Endothelial cell of umbilical vein (primary cell): Measurements from ENCODE around the gene LCAT. TPM values are rescaled to one million over a fixed set of nuclear protein-coding genes. Genes with fewer than 3 reads are reported as not detected.
A peak's percentile ranks its signal among the peaks of the same experiment; 100 is the strongest.

Experiments
- BruUV-seq: library from RNA; stranded (reverse); fragments of 400-500 nt; replicated peaks from 2 replicates; lab custom pipeline; 2021; lab: Mats Ljungman, UMichigan
- CTCF ChIA-PET: fragments of 300-600, 350-600 bp; sonication (Branson Sonifier 250); formaldehyde crosslinking; loops from one replicate; lab custom pipeline; 2021; ENCODE audit warnings: antibody characterized with exemption, inconsistent platforms; lab: Charles Lee
- POLR2A ChIA-PET: fragments of 300-600, 350-600 bp; sonication (Branson Sonifier 250); formaldehyde crosslinking; loops from one replicate; lab custom pipeline; 2021; ENCODE audit warnings: antibody characterized with exemption, inconsistent platforms; lab: Charles Lee
- DNase-seq: peaks from one replicate; pipeline ENCODE4 v3.0.0-alpha.2; 2011; ENCODE audit warnings: low read depth, low spot score
- FAIRE-seq: peaks from 2 replicates; lab custom pipeline; 2011; peaks lifted over from hg19 to GRCh38; lab: Jason Lieb, UNC
- H2AFZ ChIP-seq: 2 replicates; pipeline ENCODE4 v1.6.0; 2012; ENCODE audit warnings: low read depth, low read length, control low read depth, inconsistent platforms
- H3K27ac ChIP-seq: 2 replicates; pipeline ENCODE4 v1.5.1; 2011; ENCODE audit warnings: low read depth, mild to moderate bottlenecking, control low read depth, low read length, moderate library complexity; ENCODE audit not compliant: insufficient read depth
- H3K27me3 ChIP-seq, 2 experiments: 2 replicates each; pipeline versions ENCODE4 v1.6.0 to v1.6.1; 2011; ENCODE audit warnings: low read length in 2 of 2, mixed read lengths in 1 of 2; ENCODE audit not compliant: control insufficient read depth in 2 of 2, insufficient read depth in 2 of 2
- H3K36me3 ChIP-seq, 2 experiments: 2 replicates in 1 of 2; 3 replicates in 1 of 2; pipeline ENCODE4 v1.5.1; 2011; ENCODE audit warnings: low read length in 2 of 2, mild to moderate bottlenecking in 1 of 2, moderate library complexity in 1 of 2; ENCODE audit not compliant: control insufficient read depth in 2 of 2, insufficient read depth in 2 of 2; ENCODE audit errors: extremely low read depth in 1 of 2
- H3K4me1 ChIP-seq: 3 replicates; pipeline ENCODE4 v1.5.1; 2011; ENCODE audit warnings: mild to moderate bottlenecking, low read length; ENCODE audit not compliant: control insufficient read depth, insufficient read depth; ENCODE audit errors: extremely low read depth
- H3K4me2 ChIP-seq: 2 replicates; pipeline ENCODE4 v1.6.1; 2011; ENCODE audit warnings: low read length, control low read depth, mixed read lengths; ENCODE audit not compliant: insufficient read depth
- H3K4me3 ChIP-seq, 3 experiments: fragments of 200-600 bp in 1 of 3; sonication (generic), shearing (Covaris generic) in 1 of 3; replicated peaks in 1 of 3; 2 replicates each; pipeline ENCODE4 v1.5.1; 2011 to 2016; ENCODE audit warnings: control low read depth in 3 of 3, low read length in 3 of 3, mild to moderate bottlenecking in 2 of 3, inconsistent platforms in 1 of 3, low read depth in 1 of 3, moderate library complexity in 1 of 3; ENCODE audit not compliant: insufficient read depth in 1 of 3
- H3K79me2 ChIP-seq: 2 replicates; pipeline ENCODE4 v1.6.0; 2012; ENCODE audit warnings: low read length, inconsistent platforms; ENCODE audit not compliant: control insufficient read depth, insufficient read depth
- H3K9ac ChIP-seq: replicated peaks from 2 replicates; pipeline ENCODE3; 2011; ENCODE audit warnings: low read length, control low read depth; ENCODE audit not compliant: insufficient read depth; ENCODE audit errors: extremely low read depth
- H3K9me1 ChIP-seq: replicated peaks from 3 replicates; pipeline ENCODE4 v1.6.0; 2011; ENCODE audit warnings: mild to moderate bottlenecking, low read length; ENCODE audit not compliant: control insufficient read depth, insufficient read depth; ENCODE audit errors: extremely low read depth
- H3K9me3 ChIP-seq: replicated peaks from 2 replicates; pipeline ENCODE4 v1.5.1; 2012; ENCODE audit warnings: low read length, inconsistent platforms; ENCODE audit not compliant: control insufficient read depth, insufficient read depth
- H4K20me1 ChIP-seq: replicated peaks from 2 replicates; pipeline ENCODE3; 2011; ENCODE audit warnings: mild to moderate bottlenecking, low read length; ENCODE audit not compliant: control insufficient read depth, insufficient read depth; ENCODE audit errors: extremely low read depth
- CTCF ChIP-seq, 2 donors: IDR thresholded peaks; 1 replicate in 1 of 2; 2 replicates in 1 of 2; pipeline ENCODE4 v1.5.1; 2011; ENCODE audit warnings: low read length in 2 of 2, mild to moderate bottlenecking in 2 of 2, moderate library complexity in 2 of 2, control low read depth in 1 of 2, inconsistent platforms in 1 of 2, low read depth in 1 of 2; ENCODE audit not compliant: insufficient read depth in 1 of 2; ENCODE audit errors: extremely low read depth in 1 of 2
- EZH2 ChIP-seq: IDR thresholded peaks from 2 replicates; pipeline ENCODE4 v1.6.1; 2012; ENCODE audit warnings: borderline replicate concordance, low read depth, mild to moderate bottlenecking, moderate library complexity, low read length, inconsistent platforms; ENCODE audit not compliant: severe bottlenecking
- FOS ChIP-seq: IDR thresholded peaks from 2 replicates; pipeline ENCODE4 v1.6.1; 2011; ENCODE audit warnings: mild to moderate bottlenecking, low read length, moderate library complexity, borderline replicate concordance; ENCODE audit not compliant: insufficient read depth
- GATA2 ChIP-seq: IDR thresholded peaks from 2 replicates; pipeline ENCODE4 v1.7.0; 2011; ENCODE audit warnings: low read depth, mild to moderate bottlenecking, moderate library complexity, mixed read lengths, low read length; ENCODE audit not compliant: insufficient read length, insufficient read depth
- JUN ChIP-seq: IDR thresholded peaks from 2 replicates; pipeline ENCODE4 v1.6.1; 2011; ENCODE audit warnings: borderline replicate concordance, low read depth; ENCODE audit not compliant: insufficient read length, insufficient read depth
- MAX ChIP-seq: IDR thresholded peaks from 2 replicates; pipeline ENCODE4 v1.6.1; 2011; ENCODE audit not compliant: insufficient read depth, insufficient read length
- MYC ChIP-seq: IDR thresholded peaks from one replicate; pipeline ENCODE4 v1.6.1; 2011; ENCODE audit warnings: mild to moderate bottlenecking, low read depth, low read length
- POLR2A ChIP-seq: IDR thresholded peaks from 2 replicates; pipeline ENCODE4 v1.6.1; 2012; ENCODE audit warnings: low read depth, mild to moderate bottlenecking, control low read depth, low read length
- POLR2AphosphoS5 ChIP-seq: IDR thresholded peaks from 2 replicates; pipeline ENCODE4 v1.6.1; 2012; ENCODE audit warnings: low read depth, mild to moderate bottlenecking, control low read depth, low read length, moderate library complexity; ENCODE audit not compliant: insufficient read depth
- dilution Hi-C: fragments of 300-500 bp; cut with MboI; formaldehyde crosslinking; loops from one replicate; pipeline ENCODE4 v1.15.0; 2019; ENCODE audit warnings: low sequenced_read_pairs; ENCODE audit not compliant: extremely low pct_ligation_motif_present
- intact Hi-C: fragments of 100-400 bp; cut with micrococcal nuclease; formaldehyde crosslinking; loops from one replicate; pipeline ENCODE4 v1.10.0; 2022
- polyA plus RNA-seq, 4 experiments: library from polyadenylated mRNA; depleted of rRNA in 3 of 4; stranded (reverse) in 3 of 4; unstranded in 1 of 4; fragments of >200 nt; gene quantifications; 2 replicates each; pipeline versions ENCODE4 v1.2.1 to v1.2.3, GENCODE V29; 2011 to 2012; ENCODE audit warnings: missing spikeins in 1 of 4
- total RNA-seq: library from RNA; stranded (reverse); gene quantifications from 2 replicates; pipeline ENCODE4 v1.2.3, GENCODE V29; 2021

Gene LCAT
- total and polyA plus RNA-seq, 2 donors (not counting 3 experiments of a cell fraction or from before 2014, with no cell fraction given): 22.6 to 46.1 TPM

- DNase-seq (no peak), FAIRE-seq (no peak)
- Histone ChIP-seq H3K27ac (no peak overlapping the region), H3K9ac (no peak overlapping the region), H4K20me1 (no peaks in the 10 kb centered on the region), H3K27me3 (no peaks in the 10 kb centered on the region), H3K9me3 (no peaks in the 10 kb centered on the region), H3K4me2 (no peak overlapping the region), H3K4me3 (no peak overlapping the region), H3K79me2 (no peaks in the 10 kb centered on the region), H3K9me1 (no peaks in the 10 kb centered on the region), H3K4me1 (no peaks in the 10 kb centered on the region), H2AFZ (no peak overlapping the region), H3K36me3 (peaks cover 0 to 14% of the 10 kb centered on the region in 2 experiments)
- intact Hi-C loops: no loop called here
- TF ChIP-seq JUN: peak; percentile 62
- no peak for TF ChIP-seq POLR2AphosphoS5
- ChIA-PET POLR2A (no interaction called here), CTCF (interaction anchor here (0.8 to 1.7 kb wide), 4 partner anchors 34 to 397 kb away, joined by 3 to 6 read pairs (median 4); no protein-coding TSS in a partner anchor)
- dilution Hi-C loops: loop anchor here (25.0 kb wide), 1 partner anchor 231 kb away; no protein-coding TSS in a partner anchor
- no TSS peak for BruUV-seq
These were observed 26.1 kb downstream of the LCAT start for GRCh38 chr16:67917852-67918236.

GRCh38 chr16:67917140-67917851, 26.6 kb downstream of the LCAT start:
- H3K27ac ChIP-seq: no peak overlapping the region
- H2AFZ ChIP-seq: no peak overlapping the region
- H3K4me1 ChIP-seq: no peaks in the 10 kb centered on the region
- H3K79me2 ChIP-seq: no peaks in the 10 kb centered on the region
- no peaks in the 10 kb centered on the region for H3K27me3 ChIP-seq
- BruUV-seq: no TSS peak
- ChIA-PET POLR2A (no interaction called here), CTCF (interaction anchor here (0.8 to 1.7 kb wide), 5 partner anchors 9 to 396 kb away, joined by 3 to 6 read pairs (median 5); no protein-coding TSS in a partner anchor)
- dilution Hi-C loops (loop anchor here (25.0 kb wide), 1 partner anchor 230 kb away; no protein-coding TSS in a partner anchor), intact Hi-C loops (no loop called here)
- H3K9me3 ChIP-seq: no peaks in the 10 kb centered on the region
- DNase-seq: no peak
- H3K4me3 ChIP-seq: no peak overlapping the region
- H3K4me2 ChIP-seq: no peak overlapping the region
- H3K36me3 ChIP-seq: peaks cover 0 to 14% of the 10 kb centered on the region in 2 experiments
- H3K9me1 ChIP-seq: no peaks in the 10 kb centered on the region
- no peak overlapping the region for H3K9ac ChIP-seq
- no peaks in the 10 kb centered on the region for H4K20me1 ChIP-seq
- no peak for TF ChIP-seq EZH2
- no peak for TF ChIP-seq MYC
- TF ChIP-seq POLR2A: no peak
- TF ChIP-seq GATA2: no peak
- no peak for TF ChIP-seq POLR2AphosphoS5
- no peak for TF ChIP-seq FOS
- TF ChIP-seq MAX: no peak
- TF ChIP-seq CTCF (IDR thresholded peaks at IDR 0.05; ENCODE audit: extremely low read depth in 1 of 2, insufficient read depth in 1 of 2, low read depth in 1 of 2, low read length in 2 of 2): no peak
- no peak for TF ChIP-seq JUN
- no peak for FAIRE-seq
